HG02588 (cell line): ENCODE measurements around the gene ICOSLG.
"Not testable (repeated sequence)": the region's sequence is repeated elsewhere in the genome, so short reads cannot be mapped to it uniquely, and the experiment has no call there.

Source experiments
- ATAC-seq: cut with Tn5 transposase; IDR thresholded peaks from one replicate; pipeline ENCODE4 v1.9.1; 2021; ENCODE audit warnings: mild to moderate bottlenecking, moderate library complexity; ENCODE audit not compliant: unreplicated experiment

ICOSLG gene

GRCh38 chr21:44240842-44241241 is at the start of gene ICOSLG:
Gene ICOSLG, minus strand, starts transcription at chr21:44240943. Its CDS starts 126 bp downstream, at chr21:44240817.
- ATAC-seq: peak; percentile 40

- no peak for ATAC-seq
Observed at GRCh38 chr21:44289381-44290010, 48.8 kb upstream of the ICOSLG start.

- ATAC-seq: no peak
Observed at GRCh38 chr21:44288251-44289110, 47.7 kb upstream of the ICOSLG start.

GRCh38 chr21:44286716-44287632 is 46.2 kb upstream of the ICOSLG start:
- ATAC-seq: no peak

- ATAC-seq: no peak
Observed at GRCh38 chr21:44286086-44286715, 45.5 kb upstream of the ICOSLG start.

- ATAC-seq: no peak
Observed at GRCh38 chr21:44285138-44285992, 44.6 kb upstream of the ICOSLG start, which contains the start of gene AIRE. Gene AIRE, plus strand, starts transcription at chr21:44285876. Its CDS starts 131 bp downstream, at chr21:44286007.

- no peak for ATAC-seq
Observed at GRCh38 chr21:44283948-44284347, 43.2 kb upstream of the ICOSLG start.

GRCh38 chr21:44283211-44283785 is 42.6 kb upstream of the ICOSLG start:
- not testable (repeated sequence) for ATAC-seq

GRCh38 chr21:44282370-44282769 is 41.6 kb upstream of the ICOSLG start:
- no peak for ATAC-seq

GRCh38 chr21:44281801-44282200 is 41.1 kb upstream of the ICOSLG start:
- ATAC-seq: no peak

- ATAC-seq: no peak
Observed at GRCh38 chr21:44279354-44280260, 38.9 kb upstream of the ICOSLG start.

GRCh38 chr21:44275041-44275440 is 34.3 kb upstream of the ICOSLG start:
- no peak for ATAC-seq

- ATAC-seq: no peak
Observed at GRCh38 chr21:44273046-44273445, 32.3 kb upstream of the ICOSLG start.

- no peak for ATAC-seq
Observed at GRCh38 chr21:44272284-44272858, 31.6 kb upstream of the ICOSLG start.

GRCh38 chr21:44271558-44272283 is 31.0 kb upstream of the ICOSLG start:
- no peak for ATAC-seq

GRCh38 chr21:44269090-44269489 is 28.3 kb upstream of the ICOSLG start:
- ATAC-seq: no peak

GRCh38 chr21:44267655-44268142 is 27.0 kb upstream of the ICOSLG start:
- ATAC-seq: no peak
